Neutrophil (primary cell): ENCODE measurements around the gene SLC25A29.

Source experiments
- H3K27ac ChIP-seq: fragments of 200-600 bp; sonication (generic); 2 replicates; pipeline ENCODE4 v1.5.1; 2016; ENCODE audit warnings: mild to moderate bottlenecking, moderate library complexity
- H3K27me3 ChIP-seq: fragments of 200-600 bp; sonication (generic); 2 replicates; pipeline ENCODE4 v1.6.0; 2016; ENCODE audit warnings: mild to moderate bottlenecking
- H3K36me3 ChIP-seq: fragments of 200-600 bp; sonication (generic); 2 replicates; pipeline ENCODE4 v1.5.1; 2017
- H3K4me1 ChIP-seq, 2 experiments: fragments of 200-600 bp in 1 of 2; sonication (generic) in 1 of 2; 1 replicate in 1 of 2; 2 replicates in 1 of 2; pipeline versions ENCODE4 v1.5.1 to v1.6.1; 2013 to 2016; ENCODE audit warnings: low read depth in 1 of 2, low read length in 1 of 2, mild to moderate bottlenecking in 1 of 2, moderate library complexity in 1 of 2; ENCODE audit not compliant: control insufficient read depth in 1 of 2, insufficient read depth in 1 of 2
- H3K4me3 ChIP-seq, 2 experiments: fragments of 200-600 bp in 1 of 2; sonication (generic) in 1 of 2; 1 replicate in 1 of 2; 2 replicates in 1 of 2; pipeline ENCODE4 v1.5.1; 2013 to 2016; ENCODE audit warnings: low read depth in 1 of 2, low read length in 1 of 2, mild to moderate bottlenecking in 1 of 2, moderate library complexity in 1 of 2
- H3K9me3 ChIP-seq: fragments of 200-600 bp; sonication (generic); 2 replicates; pipeline ENCODE4 v1.5.1; 2016
- TF ChIP-seq, protein P1 (sequence below): fragments of 200-600 bp; sonication (generic); IDR thresholded peaks from 2 replicates; pipeline ENCODE4 v1.5.1; 2016; ENCODE audit warnings: antibody characterized with exemption

Gene SLC25A29, protein sequence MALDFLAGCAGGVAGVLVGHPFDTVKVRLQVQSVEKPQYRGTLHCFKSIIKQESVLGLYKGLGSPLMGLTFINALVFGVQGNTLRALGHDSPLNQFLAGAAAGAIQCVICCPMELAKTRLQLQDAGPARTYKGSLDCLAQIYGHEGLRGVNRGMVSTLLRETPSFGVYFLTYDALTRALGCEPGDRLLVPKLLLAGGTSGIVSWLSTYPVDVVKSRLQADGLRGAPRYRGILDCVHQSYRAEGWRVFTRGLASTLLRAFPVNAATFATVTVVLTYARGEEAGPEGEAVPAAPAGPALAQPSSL

DNA sequence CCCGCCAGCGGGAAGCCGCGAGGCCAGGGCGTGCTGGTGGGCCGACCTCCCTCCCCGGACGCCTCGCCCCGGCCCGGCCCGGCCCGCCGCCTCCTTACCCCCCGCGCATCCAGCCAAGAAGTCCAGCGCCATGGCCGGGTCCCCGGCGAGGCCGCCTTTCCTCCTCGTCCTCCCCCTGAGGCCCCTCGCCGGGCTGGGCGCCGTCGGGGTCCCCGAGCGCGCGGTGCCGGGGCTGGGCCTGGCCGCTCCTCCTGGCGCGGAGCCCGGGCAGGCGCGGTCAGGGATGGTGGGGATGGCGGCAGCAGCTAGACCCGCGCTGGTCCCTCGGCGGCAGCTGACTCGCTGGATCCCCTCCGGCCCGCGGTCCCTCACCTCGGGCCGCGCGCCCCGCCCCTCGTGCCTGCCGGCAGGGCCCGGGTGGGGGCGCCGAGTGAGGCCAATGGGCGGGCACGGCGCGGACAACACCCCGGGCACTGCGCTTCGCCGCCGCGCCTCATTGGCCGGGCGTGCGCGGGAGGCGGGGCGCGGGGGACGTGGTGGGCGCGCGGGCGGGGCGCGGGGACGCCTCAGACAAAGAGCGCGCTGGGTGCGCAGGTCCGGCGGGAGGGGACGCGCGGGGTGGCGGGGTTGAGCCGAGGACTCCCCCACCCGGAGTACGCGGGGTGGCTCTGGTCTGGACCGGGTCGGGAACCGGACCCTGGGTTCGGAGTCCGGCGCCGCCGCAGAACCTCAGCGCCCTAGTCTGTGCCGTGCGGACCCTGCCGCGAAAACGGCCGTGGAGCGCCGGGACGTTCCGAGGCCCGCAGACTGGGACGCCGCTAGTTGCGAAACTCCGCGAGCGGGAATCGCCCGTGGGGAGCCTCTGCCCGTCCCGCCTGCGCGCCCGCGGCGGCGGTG, at the start of gene SLC25A29:
SLC25A29 (minus strand) TSS at position 344 of the 897 bp plus-strand sequence; CDS start at position 132, 212 bp downstream.
- no peaks in the 10 kb centered on the region for H3K36me3 ChIP-seq
- peaks cover 23% of the 10 kb centered on the region for H3K27me3 ChIP-seq
- TF ChIP-seq, protein P1, sequence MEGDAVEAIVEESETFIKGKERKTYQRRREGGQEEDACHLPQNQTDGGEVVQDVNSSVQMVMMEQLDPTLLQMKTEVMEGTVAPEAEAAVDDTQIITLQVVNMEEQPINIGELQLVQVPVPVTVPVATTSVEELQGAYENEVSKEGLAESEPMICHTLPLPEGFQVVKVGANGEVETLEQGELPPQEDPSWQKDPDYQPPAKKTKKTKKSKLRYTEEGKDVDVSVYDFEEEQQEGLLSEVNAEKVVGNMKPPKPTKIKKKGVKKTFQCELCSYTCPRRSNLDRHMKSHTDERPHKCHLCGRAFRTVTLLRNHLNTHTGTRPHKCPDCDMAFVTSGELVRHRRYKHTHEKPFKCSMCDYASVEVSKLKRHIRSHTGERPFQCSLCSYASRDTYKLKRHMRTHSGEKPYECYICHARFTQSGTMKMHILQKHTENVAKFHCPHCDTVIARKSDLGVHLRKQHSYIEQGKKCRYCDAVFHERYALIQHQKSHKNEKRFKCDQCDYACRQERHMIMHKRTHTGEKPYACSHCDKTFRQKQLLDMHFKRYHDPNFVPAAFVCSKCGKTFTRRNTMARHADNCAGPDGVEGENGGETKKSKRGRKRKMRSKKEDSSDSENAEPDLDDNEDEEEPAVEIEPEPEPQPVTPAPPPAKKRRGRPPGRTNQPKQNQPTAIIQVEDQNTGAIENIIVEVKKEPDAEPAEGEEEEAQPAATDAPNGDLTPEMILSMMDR = peak; percentile 18
- H3K9me3 ChIP-seq = no peaks in the 10 kb centered on the region
- H3K4me1 ChIP-seq = peaks cover 26 to 36% of the 10 kb centered on the region in 2 experiments
- H3K4me3 ChIP-seq = peak within 1 kb of the TSS; percentile 81 to 95
- H3K27ac ChIP-seq = peak within 1 kb of the TSS; percentile 67

DNA sequence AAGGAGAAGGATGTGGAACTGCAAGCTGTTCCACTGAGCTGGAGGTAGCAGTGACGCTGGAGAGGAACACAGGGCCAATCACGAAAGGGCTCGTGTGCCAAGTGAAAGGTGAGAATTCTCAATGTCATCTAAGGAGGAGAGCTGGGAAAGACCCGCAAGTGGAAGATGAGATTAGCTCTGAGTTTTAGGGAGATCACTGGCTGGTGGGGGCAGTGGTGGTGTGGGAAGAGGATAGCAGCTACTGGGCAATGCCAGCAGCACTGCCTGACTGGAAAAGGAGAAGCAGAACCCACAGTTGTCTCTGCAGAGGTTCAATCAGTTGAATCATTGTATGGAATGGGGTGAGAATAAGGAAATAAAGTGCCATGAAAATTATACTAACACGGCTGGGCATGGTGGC, 44.7 kb upstream of the SLC25A29 start:
- Histone ChIP-seq H3K4me1 (peaks cover 21 to 25% of the 10 kb centered on the region in 2 experiments), H3K27ac (peak overlapping the region; percentile 90), H3K36me3 (peaks cover 92% of the 10 kb centered on the region), H3K4me3 (peak overlapping the region; percentile 35 to 48), H3K27me3 (no peaks in the 10 kb centered on the region), H3K9me3 (no peaks in the 10 kb centered on the region)
- TF ChIP-seq, protein P1 = no peak

DNA sequence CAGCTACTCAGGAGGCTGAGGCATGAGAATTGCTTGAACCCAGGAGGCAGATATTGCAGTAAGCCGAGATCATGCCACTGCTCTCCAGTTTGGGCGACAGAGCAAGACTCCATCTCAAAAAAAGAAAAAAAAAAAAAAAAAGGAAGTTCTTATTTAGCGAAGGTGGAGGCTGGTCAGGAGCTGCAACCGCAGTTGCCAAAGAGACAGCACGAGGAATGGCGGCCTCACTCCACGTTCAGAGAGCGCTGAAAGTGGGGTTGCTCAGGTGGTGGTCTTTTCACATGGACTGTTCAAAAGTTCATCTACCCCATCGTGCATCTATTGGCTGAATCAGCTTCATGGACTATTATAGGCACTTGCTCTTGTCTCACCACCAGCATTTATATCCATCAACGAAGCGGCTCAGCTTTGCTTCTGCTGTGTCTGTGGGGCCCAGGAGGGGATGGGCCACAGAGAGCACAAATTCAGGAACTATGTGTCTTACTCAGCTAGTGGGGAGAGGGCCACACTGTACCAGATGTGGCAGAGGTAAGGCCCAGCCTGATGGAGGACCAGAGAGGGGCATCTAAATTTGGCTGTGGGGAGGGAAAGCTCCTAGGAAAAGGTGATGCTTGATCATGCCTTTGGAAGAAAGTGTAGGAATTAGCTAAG, 44.2 kb upstream of the SLC25A29 start:
- Histone ChIP-seq H3K27me3 (no peaks in the 10 kb centered on the region), H3K9me3 (no peaks in the 10 kb centered on the region), H3K36me3 (peaks cover 90% of the 10 kb centered on the region), H3K4me3 (peak overlapping the region; percentile 35 to 48), H3K4me1 (peaks cover 21 to 25% of the 10 kb centered on the region in 2 experiments), H3K27ac (peak overlapping the region; percentile 90)
- TF ChIP-seq, protein P1 = no peak

DNA sequence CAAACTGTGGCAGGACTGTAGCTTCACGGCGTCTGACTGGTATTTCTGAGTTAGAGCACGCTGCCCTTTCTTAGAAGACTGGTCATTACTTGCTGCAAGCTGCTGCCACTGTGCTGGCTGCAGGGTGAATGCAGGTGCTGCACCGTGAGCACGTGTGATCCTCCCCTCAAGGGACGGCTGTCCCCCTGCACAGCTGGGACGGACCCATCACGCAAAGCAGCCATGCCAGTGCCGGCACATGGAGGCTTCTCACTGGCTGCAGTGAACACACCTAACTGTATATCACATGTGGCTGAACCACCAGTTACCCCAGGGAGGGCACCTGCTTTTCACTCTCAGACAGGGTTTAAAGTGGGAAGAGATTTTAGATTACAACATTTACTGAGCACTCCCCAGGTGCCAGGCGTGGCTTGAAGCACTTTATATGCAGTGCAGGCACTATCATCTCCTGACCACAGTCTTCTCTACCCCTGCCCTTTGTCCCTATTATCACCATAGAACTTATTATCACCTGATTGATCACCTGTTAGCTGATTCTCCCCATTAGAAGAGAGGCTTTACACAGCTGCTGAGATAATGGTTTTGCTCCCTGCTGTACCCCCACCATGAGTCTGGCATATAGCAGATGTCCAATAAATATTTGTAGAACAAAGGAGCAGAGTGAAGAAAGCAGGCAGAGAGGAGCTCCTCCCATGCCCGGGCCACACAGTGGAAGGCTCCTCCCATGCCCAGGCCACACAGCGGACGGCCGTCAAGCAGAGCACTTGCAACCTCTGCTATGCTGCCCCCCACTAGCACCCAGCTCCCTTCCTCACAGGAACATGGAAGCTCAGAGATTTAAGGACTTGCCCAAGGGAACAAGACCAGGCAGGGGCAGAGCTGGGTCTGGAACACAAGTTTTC, 42.8 kb upstream of the SLC25A29 start:
- Histone ChIP-seq H3K27ac (peak overlapping the region; percentile 90), H3K27me3 (no peaks in the 10 kb centered on the region), H3K4me3 (no peak overlapping the region), H3K9me3 (no peaks in the 10 kb centered on the region), H3K36me3 (peaks cover 77% of the 10 kb centered on the region), H3K4me1 (peaks cover 21 to 25% of the 10 kb centered on the region in 2 experiments)
- TF ChIP-seq, protein P1 = no peak
